Inferior parietal cortex (tissue), 1 donor: ENCODE results near the gene LIM2.

Source experiments
- DNase-seq: peaks from one replicate; pipeline ENCODE4 v3.0.0-alpha.2; 2016; ENCODE audit errors: extremely low spot score

The LIM2 gene

GRCh38 chr19:51339687-51340656 lies 47.8 kb downstream of the LIM2 start:
- peak; percentile 77 for DNase-seq

GRCh38 chr19:51339313-51339686 lies 48.5 kb downstream of the LIM2 start:
- DNase-seq, result no peak

- DNase-seq, result peak; percentile 61
Measured at GRCh38 chr19:51338563-51339312, 49.0 kb downstream of the LIM2 start.

- no peak for DNase-seq
Measured at GRCh38 chr19:51337861-51338562, 49.8 kb downstream of the LIM2 start.

- no peak for DNase-seq
Measured at GRCh38 chr19:51337141-51337860, 50.5 kb downstream of the LIM2 start.

- no peak for DNase-seq
Measured at GRCh38 chr19:51333836-51334460, 53.8 kb downstream of the LIM2 start.

- DNase-seq, result no peak
Measured at GRCh38 chr19:51331716-51332115, 56.1 kb downstream of the LIM2 start.

- DNase-seq, result no peak
Measured at GRCh38 chr19:51331193-51331592, 56.6 kb downstream of the LIM2 start.

- no peak for DNase-seq
Measured at GRCh38 chr19:51330366-51330765, 57.4 kb downstream of the LIM2 start.
